GM12878 (cell line): ENCODE results near the gene GATAD2B. TPM values are rescaled to one million over a fixed set of nuclear protein-coding genes. Genes with fewer than 3 reads are reported as not detected.

ENCODE experiments used
- ATAC-seq: fragments of 200-7000 bp; cut with Tn5 transposase; 3 replicates; pipeline ENCODE4 v1.9.1; 2020; ENCODE audit warnings: mild to moderate bottlenecking, moderate library complexity
- BruUV-seq: library from RNA; stranded (reverse); fragments of 400-500 nt; replicated peaks from 2 replicates; lab custom pipeline; 2021; lab: Mats Ljungman, UMichigan
- CTCF ChIA-PET: fragments of 300-600 bp; sonication (Branson Sonifier 250); formaldehyde crosslinking; extraction: SDS; loops from one replicate; lab custom pipeline; 2021; ENCODE audit warnings: inconsistent platforms; lab: Yijun Ruan, JAX
- POLR2A ChIA-PET: fragments of 350-600 bp; formaldehyde crosslinking; extraction: SDS; loops from one replicate; lab custom pipeline; 2021; ENCODE audit warnings: inconsistent platforms; lab: Charles Lee
- RAD21 ChIA-PET: fragments of 300-600 bp; sonication (Branson Sonifier 250); formaldehyde crosslinking; loops from one replicate; lab custom pipeline; 2023; ENCODE audit warnings: antibody characterized with exemption; ENCODE audit not compliant: unreplicated experiment; lab: Charles Lee
- SMC1A ChIA-PET: fragments of 300-600 bp; sonication (Branson Sonifier 250); formaldehyde crosslinking; loops from one replicate; lab custom pipeline; 2023; ENCODE audit not compliant: unreplicated experiment, uncharacterized antibody; lab: Charles Lee
- DNase-seq: peaks from one replicate; pipeline ENCODE4 v3.0.0-alpha.2; 2011; ENCODE audit warnings: low read depth, low spot score
- FAIRE-seq: peaks from 3 replicates; lab custom pipeline; 2011; peaks lifted over from hg19 to GRCh38; lab: Jason Lieb, UNC
- H2AFZ ChIP-seq: 2 replicates; pipeline ENCODE4 v1.6.0; 2011; ENCODE audit warnings: low read depth, low read length, control low read depth; ENCODE audit not compliant: control insufficient read depth
- H3K27ac ChIP-seq: 2 replicates; pipeline ENCODE4 v1.5.1; 2011; ENCODE audit warnings: control low read depth; ENCODE audit not compliant: control insufficient read depth, insufficient read depth
- H3K27me3 ChIP-seq, 2 experiments: replicated peaks in 1 of 2; 2 replicates each; pipeline versions ENCODE4 v1.6.0 to v1.6.1; 2011; ENCODE audit warnings: low read length in 1 of 2; ENCODE audit not compliant: control insufficient read depth in 2 of 2, insufficient read depth in 2 of 2
- H3K36me3 ChIP-seq, 2 experiments: 2 replicates each; pipeline ENCODE4 v1.5.1; 2011; ENCODE audit warnings: low read length in 1 of 2; ENCODE audit not compliant: control insufficient read depth in 2 of 2, insufficient read depth in 2 of 2
- H3K4me1 ChIP-seq: 2 replicates; pipeline ENCODE4 v1.6.1; 2011; ENCODE audit warnings: mild to moderate bottlenecking, low read length, moderate library complexity, mixed read lengths; ENCODE audit not compliant: control insufficient read depth, insufficient read depth
- H3K4me2 ChIP-seq: 2 replicates; pipeline ENCODE4 v1.6.0; 2011; ENCODE audit warnings: control low read depth; ENCODE audit not compliant: control insufficient read depth, insufficient read depth
- H3K4me3 ChIP-seq: fragments of 200-600 bp; sonication (generic); 2 replicates; pipeline ENCODE4 v1.5.1; 2016
- H3K79me2 ChIP-seq: 2 replicates; pipeline ENCODE4 v1.6.0; 2011; ENCODE audit warnings: low read length; ENCODE audit not compliant: control insufficient read depth, insufficient read depth
- H3K9ac ChIP-seq: 2 replicates; pipeline ENCODE4 v1.8.0; 2011; ENCODE audit warnings: low read length, control low read depth, mixed read lengths; ENCODE audit not compliant: control insufficient read depth, insufficient read depth
- H3K9me3 ChIP-seq: replicated peaks from 3 replicates; pipeline ENCODE4 v1.5.1; 2011; ENCODE audit warnings: mild to moderate bottlenecking, low read length; ENCODE audit not compliant: control insufficient read depth, insufficient read depth
- H4K20me1 ChIP-seq: 2 replicates; pipeline ENCODE4 v1.6.0; 2011; ENCODE audit not compliant: control insufficient read depth, insufficient read depth
- CBFB ChIP-seq: IDR thresholded peaks from 2 replicates; pipeline ENCODE4 v1.6.1; 2016; ENCODE audit warnings: antibody characterized with exemption, low read depth
- CEBPB ChIP-seq, 2 experiments: fragments of 150-350 bp in 1 of 2; IDR thresholded peaks; 2 replicates each; pipeline ENCODE4 v1.6.1; 2012 to 2014; ENCODE audit warnings: low read depth in 2 of 2, low read length in 2 of 2, borderline replicate concordance in 1 of 2, inconsistent platforms in 1 of 2
- CREB1 ChIP-seq: IDR thresholded peaks from 2 replicates; pipeline ENCODE4 v1.6.1; 2012; ENCODE audit warnings: low read depth, mild to moderate bottlenecking, inconsistent platforms
- DPF2 ChIP-seq: fragments of 450-650 bp; IDR thresholded peaks from 2 replicates; pipeline ENCODE4 v1.6.1; 2017; ENCODE audit warnings: mild to moderate bottlenecking
- KDM1A ChIP-seq: fragments of 200-600 bp; sonication (generic); IDR thresholded peaks from 2 replicates; pipeline ENCODE4 v1.6.1; 2016; ENCODE audit warnings: borderline replicate concordance
- MYB ChIP-seq: fragments of 150-350 bp; IDR thresholded peaks from 2 replicates; pipeline ENCODE4 v1.6.1; 2014; ENCODE audit warnings: mild to moderate bottlenecking, low read depth, low read length, borderline replicate concordance
- NR2F1 ChIP-seq: fragments of 450-650 bp; conservative IDR thresholded peaks from 2 replicates; pipeline ENCODE4 v1.6.1; 2017; ENCODE audit warnings: mild to moderate bottlenecking
- POLR2AphosphoS5 ChIP-seq: IDR thresholded peaks from 2 replicates; pipeline ENCODE4 v1.6.1; 2011; ENCODE audit warnings: mild to moderate bottlenecking, low read length, inconsistent platforms
- SREBF2 ChIP-seq: IDR thresholded peaks from 2 replicates; pipeline ENCODE4 v1.6.1; 2012; ENCODE audit warnings: mild to moderate bottlenecking, low read length
- STAT3 ChIP-seq: IDR thresholded peaks from 2 replicates; pipeline ENCODE4 v1.6.1; 2011; ENCODE audit warnings: low read depth, low read length, improper control_type of control experiment
- TAF1 ChIP-seq: IDR thresholded peaks from 2 replicates; pipeline ENCODE4 v1.6.1; 2011; ENCODE audit warnings: mild to moderate bottlenecking, low read depth, low read length, borderline replicate concordance
- TCF7 ChIP-seq: IDR thresholded peaks from 2 replicates; pipeline ENCODE4 v1.6.1; 2014; ENCODE audit warnings: antibody characterized with exemption, borderline replicate concordance
- ZNF274 ChIP-seq: IDR thresholded peaks from one replicate; pipeline ENCODE4 v1.8.0; 2011; ENCODE audit not compliant: insufficient read length, insufficient read depth
- WGBS: methylation state at CpG from one replicate; pipeline ENCODE4 v1.1.6; 2016; ENCODE audit warnings: low lambda C conversion rate; ENCODE audit not compliant: insufficient replicate concordance, insufficient coverage; ENCODE audit errors: missing lambda C conversion rate; 5-methylcytosine and 5-hydroxymethylcytosine counted together
- in situ Hi-C: fragments of 300-500 bp; cut with MboI; formaldehyde crosslinking; loops from 9 replicates; pipeline ENCODE4 v1.14.3; 2018; ENCODE audit warnings: mixed read lengths
- intact Hi-C: fragments of 100-400 bp; cut with micrococcal nuclease; formaldehyde crosslinking; loops from one replicate; pipeline ENCODE4 v1.14.2; 2022; ENCODE audit not compliant: unreplicated experiment
- polyA plus RNA-seq, 11 experiments: library from polyadenylated mRNA; depleted of rRNA in 4 of 11; unstranded in 6 of 11; stranded (reverse) in 5 of 11; fragments of >200 nt; fragmentation: Nextera tagmentation in 4 of 11; fragmentation: Illumina TruSeq in 1 of 11; extraction: Ambion mirVana in 4 of 11; extraction: Trizol in 1 of 11; gene quantifications; 1 replicate in 1 of 11; 2 replicates in 10 of 11; pipeline versions ENCODE4 v1.2.1 to v1.2.3, GENCODE V29; 2011 to 2016; ENCODE audit warnings: inconsistent platforms in 2 of 11, missing spikeins in 2 of 11, low read depth in 1 of 11
- total RNA-seq, 4 experiments: library from RNA; depleted of rRNA in 3 of 4; stranded (reverse); fragments of >200 nt in 3 of 4; fragmentation: Illumina TruSeq in 1 of 4; extraction: Trizol in 1 of 4; gene quantifications; 2 replicates each; pipeline versions ENCODE4 v1.2.1 to v1.2.3, GENCODE V29; 2013 to 2021
- TF ChIP-seq, protein P1 (sequence below): fragments of 450-650 bp; IDR thresholded peaks from 2 replicates; pipeline ENCODE4 v1.6.1; 2018; ENCODE audit warnings: mild to moderate bottlenecking, low read depth, moderate library complexity; ENCODE audit not compliant: partially characterized antibody
- TF ChIP-seq, protein P2 (sequence below): IDR thresholded peaks from 2 replicates; pipeline ENCODE4 v1.6.1; 2012; ENCODE audit warnings: low read depth, low read length, improper control_type of control experiment
- TF ChIP-seq, protein P3 (sequence below): IDR thresholded peaks from 2 replicates; pipeline ENCODE4 v1.6.1; 2012; ENCODE audit warnings: low read depth, low read length, improper control_type of control experiment
- TF ChIP-seq, protein P4 (sequence below): fragments of 150-350 bp; IDR thresholded peaks from 2 replicates; pipeline ENCODE4 v1.6.1; 2014; ENCODE audit warnings: mild to moderate bottlenecking, low read depth, low read length

The GATAD2B gene
- total and polyA plus RNA-seq, 10 of the 15 experiments (the other 5 are each of a cell fraction or from before 2014, with no cell fraction given) = 2.4 to 63.1 (median 8.7) TPM

DNA sequence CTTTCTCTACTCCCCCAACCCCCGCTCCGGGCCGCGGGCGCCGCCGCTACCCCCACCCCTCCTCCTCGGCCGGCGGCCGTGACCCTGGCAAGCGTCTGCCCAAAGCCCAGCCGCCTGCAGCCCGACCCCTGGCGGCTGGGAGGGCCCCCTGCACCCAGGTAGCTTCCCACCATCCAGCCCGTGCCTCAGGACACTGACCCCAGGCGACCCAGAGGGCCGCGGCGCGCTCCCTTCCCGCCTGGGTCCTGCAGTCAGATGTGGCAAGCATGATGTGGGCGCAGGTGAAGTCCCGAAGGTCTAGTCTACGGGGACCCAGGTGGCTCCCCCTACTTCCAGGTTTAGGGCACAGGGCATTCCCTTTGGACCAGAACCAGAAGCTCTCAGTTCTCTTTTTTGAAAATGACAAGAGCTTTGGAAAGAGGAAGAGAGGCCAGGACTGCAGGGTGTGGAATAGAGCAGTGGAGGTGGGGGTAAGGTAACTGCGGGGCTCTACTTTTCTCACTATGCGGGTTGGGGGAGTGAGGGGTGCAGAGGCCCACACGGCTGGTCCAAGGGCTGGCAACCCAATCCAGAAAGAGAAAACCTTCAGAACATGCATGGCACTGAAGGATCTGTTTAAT lies 24.0 kb upstream of the GATAD2B start, which contains the start of gene DENND4B:
TSS of gene DENND4B (minus strand) at position 97 of the 620 bp plus-strand sequence. CDS start 2,344 bp downstream, outside the sequence.
- WGBS = 3% methylated on average over 18 of the region's 28 CpGs
- Histone ChIP-seq H3K4me2 (peak within 1 kb of the TSS; percentile 100), H3K27ac (peak within 1 kb of the TSS; percentile 95), H3K9me3 (no peaks in the 10 kb centered on the region), H3K4me1 (peaks cover 21% of the 10 kb centered on the region), H3K79me2 (peaks cover 29% of the 10 kb centered on the region), H4K20me1 (no peaks in the 10 kb centered on the region), H3K27me3 (no peaks in the 10 kb centered on the region), H3K4me3 (peak within 1 kb of the TSS; percentile 100), H3K9ac (peak within 1 kb of the TSS; percentile 99), H2AFZ (peak within 1 kb of the TSS; percentile 62), H3K36me3 (peaks cover 26 to 27% of the 10 kb centered on the region in 2 experiments; a peak in 3 of 4 replicates)
- SMC1A ChIA-PET = interaction anchor here (0.6 to 4.5 kb wide), 14 partner anchors 9 to 161 kb away, joined by 3 to 59 read pairs (median 4); partner anchors contain the start of genes CREB3L4, GATAD2B, JTB and RAB13
- FAIRE-seq = peak; percentile 13
- no peak for DNase-seq
- POLR2A ChIA-PET = interaction anchor here (0.5 to 5.3 kb wide), 16 partner anchors 8 to 313 kb away, joined by 3 to 83 read pairs (median 4); partner anchors contain the start of genes CHTOP, CREB3L4, GATAD2B and JTB
- BruUV-seq = no TSS peak
- ATAC-seq = peak; percentile 80
- CTCF ChIA-PET = interaction anchor here (0.6 to 4.8 kb wide), 19 partner anchors 10 to 436 kb away, joined by 3 to 54 read pairs (median 6); partner anchors contain the start of genes CREB3L4, CRTC2, GATAD2B and JTB
- in situ Hi-C loops (no loop called here), intact Hi-C loops (loop anchor here (1.0 kb wide), 1 partner anchor 149 kb away; no protein-coding TSS in a partner anchor)
- RAD21 ChIA-PET = interaction anchor here (0.6 to 4.9 kb wide), 21 partner anchors 10 to 1009 kb away, joined by 3 to 55 read pairs (median 4); partner anchors contain the start of genes CREB3L4, CRTC2, GATAD2B and JTB
- TF ChIP-seq SREBF2 (no peak), CEBPB (IDR thresholded peaks at IDR 0.05; ENCODE audit: borderline replicate concordance in 1 of 2, low read depth in 2 of 2, low read length in 2 of 2) (no peak), KDM1A (no peak), TAF1 (peak; percentile 73; the same call in 1 of the 2 replicates), MYB (no peak), ZNF274 (no peak), POLR2AphosphoS5 (no peak), NR2F1 (peak; percentile 87), DPF2 (no peak), CREB1 (0 out of 2 replicates have a peak, but pooled peaks have one; percentile 50), STAT3 (no peak), CBFB (no peak), TCF7 (no peak)
- TF ChIP-seq, protein P1, sequence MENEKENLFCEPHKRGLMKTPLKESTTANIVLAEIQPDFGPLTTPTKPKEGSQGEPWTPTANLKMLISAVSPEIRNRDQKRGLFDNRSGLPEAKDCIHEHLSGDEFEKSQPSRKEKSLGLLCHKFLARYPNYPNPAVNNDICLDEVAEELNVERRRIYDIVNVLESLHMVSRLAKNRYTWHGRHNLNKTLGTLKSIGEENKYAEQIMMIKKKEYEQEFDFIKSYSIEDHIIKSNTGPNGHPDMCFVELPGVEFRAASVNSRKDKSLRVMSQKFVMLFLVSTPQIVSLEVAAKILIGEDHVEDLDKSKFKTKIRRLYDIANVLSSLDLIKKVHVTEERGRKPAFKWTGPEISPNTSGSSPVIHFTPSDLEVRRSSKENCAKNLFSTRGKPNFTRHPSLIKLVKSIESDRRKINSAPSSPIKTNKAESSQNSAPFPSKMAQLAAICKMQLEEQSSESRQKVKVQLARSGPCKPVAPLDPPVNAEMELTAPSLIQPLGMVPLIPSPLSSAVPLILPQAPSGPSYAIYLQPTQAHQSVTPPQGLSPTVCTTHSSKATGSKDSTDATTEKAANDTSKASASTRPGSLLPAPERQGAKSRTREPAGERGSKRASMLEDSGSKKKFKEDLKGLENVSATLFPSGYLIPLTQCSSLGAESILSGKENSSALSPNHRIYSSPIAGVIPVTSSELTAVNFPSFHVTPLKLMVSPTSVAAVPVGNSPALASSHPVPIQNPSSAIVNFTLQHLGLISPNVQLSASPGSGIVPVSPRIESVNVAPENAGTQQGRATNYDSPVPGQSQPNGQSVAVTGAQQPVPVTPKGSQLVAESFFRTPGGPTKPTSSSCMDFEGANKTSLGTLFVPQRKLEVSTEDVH = no peak
- TF ChIP-seq, protein P2, sequence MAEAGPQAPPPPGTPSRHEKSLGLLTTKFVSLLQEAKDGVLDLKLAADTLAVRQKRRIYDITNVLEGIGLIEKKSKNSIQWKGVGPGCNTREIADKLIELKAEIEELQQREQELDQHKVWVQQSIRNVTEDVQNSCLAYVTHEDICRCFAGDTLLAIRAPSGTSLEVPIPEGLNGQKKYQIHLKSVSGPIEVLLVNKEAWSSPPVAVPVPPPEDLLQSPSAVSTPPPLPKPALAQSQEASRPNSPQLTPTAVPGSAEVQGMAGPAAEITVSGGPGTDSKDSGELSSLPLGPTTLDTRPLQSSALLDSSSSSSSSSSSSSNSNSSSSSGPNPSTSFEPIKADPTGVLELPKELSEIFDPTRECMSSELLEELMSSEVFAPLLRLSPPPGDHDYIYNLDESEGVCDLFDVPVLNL = no peak
- TF ChIP-seq, protein P3, sequence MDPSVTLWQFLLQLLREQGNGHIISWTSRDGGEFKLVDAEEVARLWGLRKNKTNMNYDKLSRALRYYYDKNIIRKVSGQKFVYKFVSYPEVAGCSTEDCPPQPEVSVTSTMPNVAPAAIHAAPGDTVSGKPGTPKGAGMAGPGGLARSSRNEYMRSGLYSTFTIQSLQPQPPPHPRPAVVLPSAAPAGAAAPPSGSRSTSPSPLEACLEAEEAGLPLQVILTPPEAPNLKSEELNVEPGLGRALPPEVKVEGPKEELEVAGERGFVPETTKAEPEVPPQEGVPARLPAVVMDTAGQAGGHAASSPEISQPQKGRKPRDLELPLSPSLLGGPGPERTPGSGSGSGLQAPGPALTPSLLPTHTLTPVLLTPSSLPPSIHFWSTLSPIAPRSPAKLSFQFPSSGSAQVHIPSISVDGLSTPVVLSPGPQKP = no peak
- TF ChIP-seq, protein P4, sequence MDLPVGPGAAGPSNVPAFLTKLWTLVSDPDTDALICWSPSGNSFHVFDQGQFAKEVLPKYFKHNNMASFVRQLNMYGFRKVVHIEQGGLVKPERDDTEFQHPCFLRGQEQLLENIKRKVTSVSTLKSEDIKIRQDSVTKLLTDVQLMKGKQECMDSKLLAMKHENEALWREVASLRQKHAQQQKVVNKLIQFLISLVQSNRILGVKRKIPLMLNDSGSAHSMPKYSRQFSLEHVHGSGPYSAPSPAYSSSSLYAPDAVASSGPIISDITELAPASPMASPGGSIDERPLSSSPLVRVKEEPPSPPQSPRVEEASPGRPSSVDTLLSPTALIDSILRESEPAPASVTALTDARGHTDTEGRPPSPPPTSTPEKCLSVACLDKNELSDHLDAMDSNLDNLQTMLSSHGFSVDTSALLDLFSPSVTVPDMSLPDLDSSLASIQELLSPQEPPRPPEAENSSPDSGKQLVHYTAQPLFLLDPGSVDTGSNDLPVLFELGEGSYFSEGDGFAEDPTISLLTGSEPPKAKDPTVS = no peak
